Mucosa of descending colon (tissue), 3 donors: Measurements from ENCODE around the gene PRRG2. TPM values are rescaled to one million over a fixed set of nuclear protein-coding genes. Genes with fewer than 3 reads are reported as not detected.
A peak's percentile ranks its signal among the peaks of the same experiment; 100 is the strongest.

Source experiments
- ATAC-seq: fragments of 200-7000 bp; cut with Tn5 transposase; one replicate; pipeline ENCODE4 v1.9.1; 2020; ENCODE audit warnings: mild to moderate bottlenecking, moderate library complexity
- DNase-seq, 3 donors: peaks; one replicate each; pipeline ENCODE4 v3.0.0-alpha.2; 2020
- H3K36me3 ChIP-seq: fragments of 200-600 bp; one replicate; pipeline ENCODE4 v1.8.0; 2021; ENCODE audit warnings: low read depth, mild to moderate bottlenecking
- H3K4me1 ChIP-seq: fragments of 200-600 bp; one replicate; pipeline ENCODE4 v1.8.0; 2021; ENCODE audit warnings: low read depth, mild to moderate bottlenecking
- H3K4me3 ChIP-seq: fragments of 200-600 bp; one replicate; pipeline ENCODE4 v1.8.0; 2021; ENCODE audit warnings: mild to moderate bottlenecking
- H3K9me3 ChIP-seq: fragments of 200-600 bp; one replicate; pipeline ENCODE4 v1.8.0; 2021; ENCODE audit warnings: mild to moderate bottlenecking
- CTCF ChIP-seq: fragments of 200-600 bp; IDR thresholded peaks from one replicate; pipeline ENCODE4 v1.8.0; 2022; ENCODE audit warnings: antibody characterized with exemption, mild to moderate bottlenecking
- intact Hi-C, 2 donors: fragments of 100-400 bp; cut with DNase I in 1 of 2; cut with micrococcal nuclease in 1 of 2; formaldehyde crosslinking; loops; one replicate each; pipeline versions ENCODE4 v1.11.0 to v1.11.1; 2022; cut with DNase I, micrococcal nuclease
- total RNA-seq, 3 donors: library from RNA; stranded (reverse); fragmentation: NEBNext Ultra II Directional in 2 of 3; extraction: Animal tissue kit (Norgen Biotek cat#: 25700) in 2 of 3; gene quantifications; one replicate each; pipeline versions ENCODE4 v1.2.1 to v1.2.4, GENCODE V29; 2021 to 2023
- donor health status: DM: no; HTN: no; CAD: no; lungs with moderate emphysema.
- donor health status: DM: no; HTN: no; CAD: no.
- donor health status: DM: no; HTN: yes; CAD: no.

The PRRG2 gene
- total RNA-seq, 3 donors from 2014 or later = 9.1 to 25.1 (median 18.9) TPM

GRCh38 chr19:49566302-49566701, 14.8 kb upstream of the PRRG2 start:
- intact Hi-C loops = no loop called here
- no peak overlapping the region for H3K4me3 ChIP-seq
- ATAC-seq (no peak), DNase-seq (no peak)
- peaks cover 77% of the 10 kb centered on the region for H3K4me1 ChIP-seq
- no peaks in the 10 kb centered on the region for H3K36me3 ChIP-seq
- TF ChIP-seq CTCF = no peak
- H3K9me3 ChIP-seq = no peaks in the 10 kb centered on the region

GRCh38 chr19:49567861-49568441, 13.2 kb upstream of the PRRG2 start:
- H3K36me3 ChIP-seq = no peaks in the 10 kb centered on the region
- DNase-seq (peak; percentile 57 to 72 (median 71)), ATAC-seq (peak; percentile 59)
- H3K4me3 ChIP-seq = no peak overlapping the region
- intact Hi-C loops = no loop called here
- no peaks in the 10 kb centered on the region for H3K9me3 ChIP-seq
- peaks cover 72% of the 10 kb centered on the region for H3K4me1 ChIP-seq
- no peak for TF ChIP-seq CTCF

- peak; percentile 73 for ATAC-seq
- peak in 2 of 3 donors; percentile 46 to 89 for DNase-seq
- H3K4me1 ChIP-seq = peaks cover 57% of the 10 kb centered on the region
- no peaks in the 10 kb centered on the region for H3K36me3 ChIP-seq
- intact Hi-C loops = no loop called here
- H3K9me3 ChIP-seq = no peaks in the 10 kb centered on the region
- peak; percentile 83 for TF ChIP-seq CTCF
- H3K4me3 ChIP-seq = no peak overlapping the region
Measured at GRCh38 chr19:49570138-49570856, 10.8 kb upstream of the PRRG2 start.

- Histone ChIP-seq H3K9me3 (no peaks in the 10 kb centered on the region), H3K4me1 (peaks cover 48% of the 10 kb centered on the region), H3K4me3 (no peak overlapping the region), H3K36me3 (no peaks in the 10 kb centered on the region)
- TF ChIP-seq CTCF = no peak
- DNase-seq (peak in 2 of 3 donors; percentile 43 to 83), ATAC-seq (peak; percentile 63)
- intact Hi-C loops = no loop called here
Measured at GRCh38 chr19:49570997-49571676, 10.0 kb upstream of the PRRG2 start.

- Histone ChIP-seq H3K36me3 (no peaks in the 10 kb centered on the region), H3K4me3 (no peak overlapping the region), H3K9me3 (no peaks in the 10 kb centered on the region), H3K4me1 (peaks cover 32% of the 10 kb centered on the region)
- DNase-seq = no peak
- intact Hi-C loops = no loop called here
- no peak for TF ChIP-seq CTCF
- ATAC-seq = no peak
Measured at GRCh38 chr19:49573009-49573408, 8.1 kb upstream of the PRRG2 start.
